Lower lobe of right lung (tissue), 2 donors: Measurements from ENCODE around the gene PHKA2. TPM values are rescaled to one million over a fixed set of nuclear protein-coding genes. Genes with fewer than 3 reads are reported as not detected.

Experiments used
- ATAC-seq, 2 donors: fragments of 200-7000 bp; cut with Tn5 transposase; one replicate each; pipeline ENCODE4 v1.9.1; 2020 to 2022; ENCODE audit warnings: mild to moderate bottlenecking in 2 of 2, moderate library complexity in 2 of 2
- DNase-seq: peaks from one replicate; pipeline ENCODE4 v3.0.0-alpha.2; 2020
- H3K27ac ChIP-seq: fragments of 200-600 bp; one replicate; pipeline ENCODE4 v1.8.0; 2022
- H3K27me3 ChIP-seq: fragments of 200-600 bp; one replicate; pipeline ENCODE4 v1.8.0; 2022; ENCODE audit warnings: low read depth
- H3K36me3 ChIP-seq: fragments of 200-600 bp; one replicate; pipeline ENCODE4 v1.8.0; 2022; ENCODE audit warnings: mild to moderate bottlenecking
- H3K4me1 ChIP-seq: fragments of 200-600 bp; one replicate; pipeline ENCODE4 v1.8.0; 2022
- H3K4me3 ChIP-seq: fragments of 200-600 bp; one replicate; pipeline ENCODE4 v1.8.0; 2022; ENCODE audit warnings: mild to moderate bottlenecking
- H3K9me3 ChIP-seq: fragments of 200-600 bp; one replicate; pipeline ENCODE4 v1.8.0; 2022
- intact Hi-C: fragments of 100-400 bp; cut with DNase I; formaldehyde crosslinking; loops from one replicate; pipeline ENCODE4 v1.11.0; 2022
- long read RNA-seq: library from polyadenylated mRNA; unstranded; transcript quantifications from one replicate; pipeline ENCODE4 v2.0.0, GENCODE V29; 2021
- total RNA-seq: library from RNA; stranded (reverse); fragmentation: NEBNext Ultra II Directional; extraction: Animal tissue kit (Norgen Biotek cat#: 25700); gene quantifications from one replicate; pipeline ENCODE4 v1.2.1, GENCODE V29; 2021
- TF ChIP-seq, protein P1 (sequence below): fragments of 200-600 bp; IDR thresholded peaks from one replicate; pipeline ENCODE4 v1.8.0; 2022; ENCODE audit warnings: antibody characterized with exemption, mild to moderate bottlenecking
- donor health status: DM: no; HTN: yes; CAD: no; lungs with severe emphysema.

Gene PHKA2, protein sequence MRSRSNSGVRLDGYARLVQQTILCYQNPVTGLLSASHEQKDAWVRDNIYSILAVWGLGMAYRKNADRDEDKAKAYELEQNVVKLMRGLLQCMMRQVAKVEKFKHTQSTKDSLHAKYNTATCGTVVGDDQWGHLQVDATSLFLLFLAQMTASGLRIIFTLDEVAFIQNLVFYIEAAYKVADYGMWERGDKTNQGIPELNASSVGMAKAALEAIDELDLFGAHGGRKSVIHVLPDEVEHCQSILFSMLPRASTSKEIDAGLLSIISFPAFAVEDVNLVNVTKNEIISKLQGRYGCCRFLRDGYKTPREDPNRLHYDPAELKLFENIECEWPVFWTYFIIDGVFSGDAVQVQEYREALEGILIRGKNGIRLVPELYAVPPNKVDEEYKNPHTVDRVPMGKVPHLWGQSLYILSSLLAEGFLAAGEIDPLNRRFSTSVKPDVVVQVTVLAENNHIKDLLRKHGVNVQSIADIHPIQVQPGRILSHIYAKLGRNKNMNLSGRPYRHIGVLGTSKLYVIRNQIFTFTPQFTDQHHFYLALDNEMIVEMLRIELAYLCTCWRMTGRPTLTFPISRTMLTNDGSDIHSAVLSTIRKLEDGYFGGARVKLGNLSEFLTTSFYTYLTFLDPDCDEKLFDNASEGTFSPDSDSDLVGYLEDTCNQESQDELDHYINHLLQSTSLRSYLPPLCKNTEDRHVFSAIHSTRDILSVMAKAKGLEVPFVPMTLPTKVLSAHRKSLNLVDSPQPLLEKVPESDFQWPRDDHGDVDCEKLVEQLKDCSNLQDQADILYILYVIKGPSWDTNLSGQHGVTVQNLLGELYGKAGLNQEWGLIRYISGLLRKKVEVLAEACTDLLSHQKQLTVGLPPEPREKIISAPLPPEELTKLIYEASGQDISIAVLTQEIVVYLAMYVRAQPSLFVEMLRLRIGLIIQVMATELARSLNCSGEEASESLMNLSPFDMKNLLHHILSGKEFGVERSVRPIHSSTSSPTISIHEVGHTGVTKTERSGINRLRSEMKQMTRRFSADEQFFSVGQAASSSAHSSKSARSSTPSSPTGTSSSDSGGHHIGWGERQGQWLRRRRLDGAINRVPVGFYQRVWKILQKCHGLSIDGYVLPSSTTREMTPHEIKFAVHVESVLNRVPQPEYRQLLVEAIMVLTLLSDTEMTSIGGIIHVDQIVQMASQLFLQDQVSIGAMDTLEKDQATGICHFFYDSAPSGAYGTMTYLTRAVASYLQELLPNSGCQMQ
- total RNA-seq, result 27.5 TPM
- long read RNA-seq, full-length matches to known transcripts, result 3 of 14 reads
- long read RNA-seq, partial matches to known transcripts, result 1 of 14 reads
- long read RNA-seq, other reads (novel, unspliced or antisense), result 10 of 14 reads

DNA sequence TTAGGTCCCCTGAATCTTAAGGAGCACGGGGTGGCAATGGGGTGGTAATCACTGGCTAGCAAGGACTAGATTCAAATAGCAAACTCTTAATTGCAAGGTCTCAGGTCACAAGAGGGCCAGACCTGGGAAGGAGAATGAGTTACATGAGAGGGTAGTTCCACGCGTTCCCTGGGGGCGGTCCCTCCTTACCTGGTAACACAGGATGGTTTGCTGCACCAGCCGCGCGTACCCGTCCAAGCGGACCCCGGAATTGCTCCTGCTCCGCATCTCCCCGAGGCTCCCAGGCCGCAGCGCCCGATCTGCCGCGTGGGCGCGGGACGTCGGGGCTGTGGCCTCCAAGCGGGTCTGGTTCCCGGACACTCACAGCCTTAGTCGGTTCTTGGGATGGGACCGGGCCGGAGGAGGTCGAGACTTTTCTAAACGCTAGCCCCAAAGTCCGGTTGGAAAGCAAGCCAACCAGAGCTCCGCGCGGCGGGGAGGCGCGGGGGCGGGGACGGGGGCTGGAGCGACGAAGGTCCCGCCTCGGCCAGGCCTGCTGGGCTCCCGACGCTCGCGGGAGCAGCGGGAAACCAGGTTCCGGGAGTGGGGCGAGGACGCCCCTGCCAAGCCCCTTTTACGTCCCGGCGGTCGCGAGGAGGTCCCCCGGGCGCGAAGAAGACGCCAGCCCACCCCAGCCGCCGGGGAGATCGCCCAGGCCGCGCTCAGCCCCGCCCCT is at the start of gene PHKA2:
TSS of gene PHKA2 (minus strand) at position 449 of the 715 bp plus-strand sequence. CDS start at position 267, 182 bp downstream.
- ATAC-seq (peak; percentile 87 to 88), DNase-seq (peak; percentile 74)
- Histone ChIP-seq H3K27ac (peak within 1 kb of the TSS; percentile 89), H3K4me3 (peak within 1 kb of the TSS; percentile 73), H3K36me3 (no peaks in the 10 kb centered on the region), H3K4me1 (peaks cover 16% of the 10 kb centered on the region), H3K27me3 (no peaks in the 10 kb centered on the region), H3K9me3 (no peaks in the 10 kb centered on the region)
- TF ChIP-seq, protein P1, sequence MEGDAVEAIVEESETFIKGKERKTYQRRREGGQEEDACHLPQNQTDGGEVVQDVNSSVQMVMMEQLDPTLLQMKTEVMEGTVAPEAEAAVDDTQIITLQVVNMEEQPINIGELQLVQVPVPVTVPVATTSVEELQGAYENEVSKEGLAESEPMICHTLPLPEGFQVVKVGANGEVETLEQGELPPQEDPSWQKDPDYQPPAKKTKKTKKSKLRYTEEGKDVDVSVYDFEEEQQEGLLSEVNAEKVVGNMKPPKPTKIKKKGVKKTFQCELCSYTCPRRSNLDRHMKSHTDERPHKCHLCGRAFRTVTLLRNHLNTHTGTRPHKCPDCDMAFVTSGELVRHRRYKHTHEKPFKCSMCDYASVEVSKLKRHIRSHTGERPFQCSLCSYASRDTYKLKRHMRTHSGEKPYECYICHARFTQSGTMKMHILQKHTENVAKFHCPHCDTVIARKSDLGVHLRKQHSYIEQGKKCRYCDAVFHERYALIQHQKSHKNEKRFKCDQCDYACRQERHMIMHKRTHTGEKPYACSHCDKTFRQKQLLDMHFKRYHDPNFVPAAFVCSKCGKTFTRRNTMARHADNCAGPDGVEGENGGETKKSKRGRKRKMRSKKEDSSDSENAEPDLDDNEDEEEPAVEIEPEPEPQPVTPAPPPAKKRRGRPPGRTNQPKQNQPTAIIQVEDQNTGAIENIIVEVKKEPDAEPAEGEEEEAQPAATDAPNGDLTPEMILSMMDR, result no peak
- intact Hi-C loops, result no loop called here

DNA sequence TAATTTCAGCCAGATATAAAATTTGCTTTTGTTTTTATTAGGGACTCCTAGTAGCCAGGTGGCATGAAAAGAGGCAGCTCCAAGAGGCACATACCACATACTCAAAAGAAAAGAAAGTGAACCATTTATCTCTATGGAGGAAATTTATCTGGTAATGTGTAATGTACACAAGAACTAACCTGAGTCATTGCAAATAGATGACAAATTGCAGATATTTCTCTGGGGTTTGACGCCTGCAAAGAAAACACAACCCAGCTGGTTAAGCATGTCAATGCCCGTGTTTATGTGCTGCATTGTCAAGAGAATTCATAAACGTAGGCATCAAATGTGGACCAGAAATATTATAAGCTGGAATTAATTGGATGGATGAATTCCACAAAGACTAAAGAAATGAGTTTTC is 46.9 kb upstream of the PHKA2 start:
- Histone ChIP-seq H3K27me3 (no peaks in the 10 kb centered on the region), H3K36me3 (no peaks in the 10 kb centered on the region), H3K4me1 (no peaks in the 10 kb centered on the region), H3K9me3 (no peaks in the 10 kb centered on the region), H3K4me3 (no peak overlapping the region), H3K27ac (no peak overlapping the region)
- ATAC-seq (no peak), DNase-seq (no peak)
- TF ChIP-seq, protein P1, result no peak
- intact Hi-C loops, result no loop called here

DNA sequence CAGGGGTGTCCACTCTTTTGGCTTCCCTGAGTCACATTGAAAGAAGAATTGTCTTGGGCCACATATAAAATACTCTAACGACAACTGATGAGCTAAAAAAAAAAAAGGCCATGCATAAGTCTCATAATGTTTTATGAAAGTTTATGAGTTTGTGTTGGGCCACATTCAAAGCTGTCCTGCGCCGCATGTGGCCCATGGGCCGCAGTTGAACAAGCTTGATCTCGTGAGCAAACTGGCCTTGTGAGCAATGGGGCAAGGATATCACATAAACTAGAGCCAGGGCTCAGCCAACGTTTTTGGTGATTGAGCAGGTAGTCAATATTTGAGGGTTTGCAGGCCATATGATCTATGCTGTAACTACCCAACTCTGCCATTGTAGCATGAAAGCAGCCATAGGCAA is 44.6 kb upstream of the PHKA2 start:
- Histone ChIP-seq H3K4me3 (no peak overlapping the region), H3K9me3 (no peaks in the 10 kb centered on the region), H3K27ac (no peak overlapping the region), H3K36me3 (no peaks in the 10 kb centered on the region), H3K27me3 (no peaks in the 10 kb centered on the region), H3K4me1 (no peaks in the 10 kb centered on the region)
- ATAC-seq (no peak), DNase-seq (no peak)
- intact Hi-C loops, result no loop called here
- TF ChIP-seq, protein P1, result no peak

DNA sequence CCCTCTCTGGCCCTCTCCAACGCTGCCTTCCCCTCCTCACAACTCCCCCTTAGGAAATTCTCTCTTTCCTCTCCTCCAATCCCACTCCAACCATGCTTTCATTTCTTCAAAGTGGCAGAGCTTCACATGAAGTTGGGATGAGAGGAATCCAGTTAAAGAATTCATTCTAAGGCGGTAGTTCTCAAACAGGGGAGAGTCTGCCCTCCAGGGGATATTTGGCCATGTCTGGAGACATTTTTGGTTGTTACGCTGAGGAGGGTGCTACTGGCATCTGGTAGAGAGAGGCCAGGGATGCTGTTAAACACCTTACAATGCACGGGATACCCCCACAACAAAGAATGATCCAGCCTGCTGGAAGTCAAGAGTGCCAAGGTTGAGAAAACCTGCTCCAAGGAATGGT is 40.5 kb upstream of the PHKA2 start:
- ATAC-seq, result no peak
- Histone ChIP-seq H3K36me3 (no peaks in the 10 kb centered on the region), H3K4me1 (no peaks in the 10 kb centered on the region), H3K27me3 (no peaks in the 10 kb centered on the region), H3K9me3 (no peaks in the 10 kb centered on the region), H3K27ac (no peak overlapping the region), H3K4me3 (no peak overlapping the region)
- intact Hi-C loops, result no loop called here
- TF ChIP-seq, protein P1, result no peak
- no peak for DNase-seq
